KMS-11 (cell line): ENCODE data around the gene PLIN3.
"Not testable (repeated sequence)": the region's sequence is repeated elsewhere in the genome, so short reads cannot be mapped to it uniquely, and the experiment has no call there.

Source experiments
- H2AFZ ChIP-seq: fragments of 200-600 bp; sonication (generic); 2 replicates; pipeline ENCODE4 v1.6.1; 2016; ENCODE audit warnings: antibody characterized with exemption, mixed run types, low read depth
- H3K27ac ChIP-seq: fragments of 200-600 bp; sonication (generic); 2 replicates; pipeline ENCODE4 v1.6.1; 2016; ENCODE audit warnings: mild to moderate bottlenecking, mixed run types
- H3K27me3 ChIP-seq: fragments of 200-600 bp; sonication (generic); 2 replicates; pipeline ENCODE4 v1.6.1; 2017; ENCODE audit warnings: mild to moderate bottlenecking, low read depth, mixed run types, moderate library complexity; ENCODE audit not compliant: insufficient read depth
- H3K36me3 ChIP-seq: fragments of 200-600 bp; sonication (generic); 2 replicates; pipeline ENCODE4 v1.6.1; 2017; ENCODE audit warnings: mild to moderate bottlenecking, mixed run types; ENCODE audit not compliant: insufficient read depth
- H3K4me1 ChIP-seq: fragments of 200-600 bp; sonication (generic); 2 replicates; pipeline ENCODE4 v1.6.1; 2016; ENCODE audit warnings: mild to moderate bottlenecking, low read depth, mixed run types; ENCODE audit not compliant: poor library complexity, severe bottlenecking
- H3K4me2 ChIP-seq: fragments of 200-600 bp; sonication (generic); 2 replicates; pipeline ENCODE4 v1.7.0; 2016; ENCODE audit warnings: mild to moderate bottlenecking, mixed run types
- H3K4me3 ChIP-seq: fragments of 200-600 bp; sonication (generic); IDR thresholded peaks from 2 replicates; pipeline ENCODE4 v1.6.1; 2017; ENCODE audit warnings: low read depth, low read length, mixed read lengths; ENCODE audit not compliant: insufficient read depth
- H3K79me2 ChIP-seq: fragments of 200-600 bp; sonication (generic); 2 replicates; pipeline ENCODE4 v1.6.1; 2016; ENCODE audit warnings: low read depth, mixed run types; ENCODE audit not compliant: insufficient read depth
- H3K9ac ChIP-seq: fragments of 200-600 bp; sonication (generic); 2 replicates; pipeline ENCODE4 v1.6.1; 2016; ENCODE audit warnings: mild to moderate bottlenecking, mixed run types
- H4K20me1 ChIP-seq: fragments of 200-600 bp; sonication (generic); 2 replicates; pipeline ENCODE4 v1.6.1; 2016; ENCODE audit warnings: mild to moderate bottlenecking, mixed run types; ENCODE audit not compliant: insufficient read depth
- TF ChIP-seq, protein P1 (sequence below): fragments of 200-600 bp; sonication (generic); conservative IDR thresholded peaks from 2 replicates; pipeline ENCODE4 v1.6.1; 2017; ENCODE audit warnings: low read depth, mild to moderate bottlenecking, antibody characterized with exemption, low read length, moderate library complexity, mixed read lengths

Gene PLIN3

GRCh38 chr19:4891066-4891465 lies 23.6 kb upstream of the PLIN3 start:
- Histone ChIP-seq H3K36me3 (no peaks in the 10 kb centered on the region), H3K9ac (no peak overlapping the region), H3K79me2 (no peaks in the 10 kb centered on the region), H4K20me1 (no peaks in the 10 kb centered on the region), H3K4me1 (no peaks in the 10 kb centered on the region), H3K27me3 (peaks cover 4% of the 10 kb centered on the region; the same call in 1 of the 2 replicates), H3K4me2 (no peak overlapping the region), H3K4me3 (no peak overlapping the region), H3K27ac (no peak overlapping the region), H2AFZ (no peak overlapping the region)
- TF ChIP-seq, protein P1, sequence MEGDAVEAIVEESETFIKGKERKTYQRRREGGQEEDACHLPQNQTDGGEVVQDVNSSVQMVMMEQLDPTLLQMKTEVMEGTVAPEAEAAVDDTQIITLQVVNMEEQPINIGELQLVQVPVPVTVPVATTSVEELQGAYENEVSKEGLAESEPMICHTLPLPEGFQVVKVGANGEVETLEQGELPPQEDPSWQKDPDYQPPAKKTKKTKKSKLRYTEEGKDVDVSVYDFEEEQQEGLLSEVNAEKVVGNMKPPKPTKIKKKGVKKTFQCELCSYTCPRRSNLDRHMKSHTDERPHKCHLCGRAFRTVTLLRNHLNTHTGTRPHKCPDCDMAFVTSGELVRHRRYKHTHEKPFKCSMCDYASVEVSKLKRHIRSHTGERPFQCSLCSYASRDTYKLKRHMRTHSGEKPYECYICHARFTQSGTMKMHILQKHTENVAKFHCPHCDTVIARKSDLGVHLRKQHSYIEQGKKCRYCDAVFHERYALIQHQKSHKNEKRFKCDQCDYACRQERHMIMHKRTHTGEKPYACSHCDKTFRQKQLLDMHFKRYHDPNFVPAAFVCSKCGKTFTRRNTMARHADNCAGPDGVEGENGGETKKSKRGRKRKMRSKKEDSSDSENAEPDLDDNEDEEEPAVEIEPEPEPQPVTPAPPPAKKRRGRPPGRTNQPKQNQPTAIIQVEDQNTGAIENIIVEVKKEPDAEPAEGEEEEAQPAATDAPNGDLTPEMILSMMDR = no peak

DNA sequence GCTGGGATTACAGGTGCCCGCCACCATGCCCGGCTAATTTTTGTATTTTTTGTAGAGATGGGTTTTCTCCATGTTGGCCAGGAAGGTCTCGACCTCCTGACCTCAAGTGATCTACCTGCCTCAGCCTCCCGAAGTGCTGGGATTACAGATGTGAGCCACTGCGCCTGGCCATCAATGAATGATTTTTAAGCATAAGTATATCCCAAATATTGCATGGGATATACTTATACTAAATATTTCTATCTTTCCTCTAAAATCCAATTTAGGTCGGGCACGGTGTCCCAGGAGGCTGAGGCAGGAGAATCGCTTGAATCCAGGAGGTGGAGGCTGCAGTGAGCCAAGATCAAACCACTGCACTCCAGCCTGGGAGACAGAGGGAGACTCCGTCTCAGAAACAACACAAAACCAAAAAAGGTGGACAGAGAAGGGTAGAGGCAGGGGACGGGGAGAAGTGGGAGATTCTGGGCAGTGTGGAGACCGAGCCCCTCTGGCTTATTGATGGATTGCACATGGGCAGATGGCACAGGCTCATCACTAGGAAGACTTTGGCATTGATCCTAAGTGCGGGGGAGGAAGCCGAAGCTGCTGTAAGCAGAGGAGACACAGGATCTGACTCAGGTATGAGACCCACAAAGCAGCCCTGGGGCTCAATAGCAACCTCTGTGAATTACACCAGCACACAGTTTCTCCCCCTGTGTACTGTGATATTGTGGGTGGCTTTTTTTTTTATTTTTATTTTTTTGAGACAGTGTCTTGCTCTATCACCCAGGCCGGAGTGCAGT lies 21.8 kb upstream of the PLIN3 start:
- TF ChIP-seq, protein P1 = no peak
- H3K9ac ChIP-seq = no peak overlapping the region
- no peak overlapping the region for H3K27ac ChIP-seq
- no peak overlapping the region for H2AFZ ChIP-seq
- no peaks in the 10 kb centered on the region for H3K79me2 ChIP-seq
- no peaks in the 10 kb centered on the region for H4K20me1 ChIP-seq
- no peaks in the 10 kb centered on the region for H3K36me3 ChIP-seq
- no peak overlapping the region for H3K4me2 ChIP-seq
- no peak overlapping the region for H3K4me3 ChIP-seq
- H3K4me1 ChIP-seq = no peaks in the 10 kb centered on the region
- H3K27me3 ChIP-seq = peaks cover 4% of the 10 kb centered on the region; the same call in 1 of the 2 replicates

DNA sequence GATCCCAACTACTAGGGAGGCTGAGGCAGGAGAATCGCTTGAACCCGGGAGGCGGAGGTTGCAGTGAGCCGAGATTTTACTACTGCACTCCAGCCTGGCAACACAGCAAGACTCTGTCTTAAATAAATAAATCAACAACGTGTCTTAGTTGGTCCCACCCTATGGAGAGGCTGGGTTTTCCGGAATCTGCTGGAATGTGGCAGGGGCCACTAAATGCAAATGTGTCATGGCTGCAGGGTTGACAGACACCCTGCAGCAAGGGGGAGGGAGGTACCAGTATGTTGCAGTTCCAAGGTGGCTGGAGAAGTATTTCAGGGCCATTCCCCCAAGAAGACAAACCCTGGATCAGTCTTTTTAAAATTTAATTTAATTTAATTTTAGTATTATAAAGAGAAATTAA lies 20.3 kb upstream of the PLIN3 start:
- H3K4me2 ChIP-seq, H3K27ac ChIP-seq, H2AFZ ChIP-seq, H3K36me3 ChIP-seq, H3K4me1 ChIP-seq, H3K27me3 ChIP-seq, H3K79me2 ChIP-seq, H4K20me1 ChIP-seq, H3K9ac ChIP-seq, H3K4me3 ChIP-seq: not testable (repeated sequence)

GRCh38 chr19:4884993-4885392 lies 17.5 kb upstream of the PLIN3 start:
- not testable (repeated sequence) for H3K9ac ChIP-seq, H3K4me3 ChIP-seq

DNA sequence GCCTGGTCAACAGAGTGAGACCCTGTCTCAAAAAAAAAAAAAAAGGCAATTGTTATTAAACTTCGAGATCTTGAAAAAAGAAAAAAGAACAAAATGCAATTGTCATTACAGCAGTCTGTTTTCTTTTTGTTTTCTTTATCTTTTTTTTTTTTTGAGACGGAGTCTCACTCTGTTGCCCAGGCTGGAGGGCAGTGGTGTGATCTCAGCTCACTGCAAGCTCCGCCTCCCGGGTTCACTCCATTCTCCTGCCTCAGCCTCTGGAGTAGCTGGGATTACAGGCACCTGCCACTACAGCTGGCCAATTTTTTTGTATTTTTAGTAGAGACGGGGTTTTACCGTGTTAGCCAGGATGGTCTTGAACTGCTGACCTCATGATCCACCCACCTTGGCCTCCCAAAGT lies 15.4 kb upstream of the PLIN3 start:
- not testable (repeated sequence) for H3K4me2 ChIP-seq, H3K27ac ChIP-seq, H2AFZ ChIP-seq, H3K79me2 ChIP-seq, H3K27me3 ChIP-seq, H3K9ac ChIP-seq, H3K4me1 ChIP-seq, H4K20me1 ChIP-seq, H3K36me3 ChIP-seq, H3K4me3 ChIP-seq

More at GRCh38 chr19:4884993-4885392, 17.5 kb upstream of the PLIN3 start:
- H4K20me1 ChIP-seq, H2AFZ ChIP-seq, H3K4me2 ChIP-seq, H3K27me3 ChIP-seq, H3K79me2 ChIP-seq, H3K36me3 ChIP-seq, H3K4me1 ChIP-seq, H3K27ac ChIP-seq: not testable (repeated sequence)

GRCh38 chr19:4879041-4879440 lies 11.6 kb upstream of the PLIN3 start:
- Histone ChIP-seq H3K36me3 (no peaks in the 10 kb centered on the region), H3K4me1 (no peaks in the 10 kb centered on the region), H2AFZ (no peak overlapping the region), H3K27me3 (no peaks in the 10 kb centered on the region), H3K4me2 (no peak overlapping the region), H3K4me3 (no peak overlapping the region), H4K20me1 (no peaks in the 10 kb centered on the region), H3K27ac (no peak overlapping the region), H3K9ac (no peak overlapping the region), H3K79me2 (no peaks in the 10 kb centered on the region)
- TF ChIP-seq, protein P1 = no peak
